ENCODE measurements around the gene ARHGAP25.

- TF ChIP-seq CTCF (optimal IDR thresholded peaks at IDR 0.05 in 1 of 3, IDR thresholded peaks at IDR 0.05 in 1 of 3, conservative IDR thresholded peaks at IDR 0.05 in 1 of 3; ENCODE audit: extremely low read depth in 1 of 3, insufficient read depth in 2 of 3, low read length in 3 of 3), result peak; percentile 56 to 81 (median 76)
- TF ChIP-seq EZH2 (IDR thresholded peaks at IDR 0.05; ENCODE audit: low read length), result no peak
Measured at GRCh38 chr2:68709421-68709911, 25.1 kb upstream of the ARHGAP25 start.

Data from keratinocyte (primary cell).